ENCODE data around the gene PCSK6.

Gene PCSK6

GRCh38 chr15:101318839-101319238 is 170.7 kb downstream of the PCSK6 start:
- peak in 2 of 42 donors; percentile 7 to 10 for DNase-seq
- intact Hi-C loops (cut with DNase I): no loop called here

GRCh38 chr15:101318147-101318819 is 171.2 kb downstream of the PCSK6 start:
- DNase-seq: peak in 41 of 42 donors; percentile 18 to 86 (median 68)
- intact Hi-C loops (cut with DNase I): no loop called here

GRCh38 chr15:101317336-101317872 is 172.1 kb downstream of the PCSK6 start:
- intact Hi-C loops (cut with DNase I): no loop called here
- peak in 5 of 42 donors; percentile 5 to 27 (median 11) for DNase-seq

- DNase-seq: peak in 6 of 42 donors; percentile 5 to 39 (median 10)
- intact Hi-C loops (cut with DNase I): no loop called here
Measured at GRCh38 chr15:101316529-101316928, 173.0 kb downstream of the PCSK6 start.

- intact Hi-C loops (cut with DNase I): no loop called here
- DNase-seq: peak in 7 of 42 donors; percentile 5 to 34 (median 13)
Measured at GRCh38 chr15:101315736-101316135, 173.8 kb downstream of the PCSK6 start.

- intact Hi-C loops (cut with DNase I): no loop called here
- DNase-seq: peak in 9 of 42 donors; percentile 10 to 42 (median 21)
Measured at GRCh38 chr15:101314336-101315125, 175.0 kb downstream of the PCSK6 start.

- intact Hi-C loops (cut with DNase I): no loop called here
- peak in 12 of 42 donors; percentile 5 to 40 (median 16) for DNase-seq
Measured at GRCh38 chr15:101313041-101313761, 176.3 kb downstream of the PCSK6 start.

- intact Hi-C loops (cut with DNase I): no loop called here
- DNase-seq: peak in 9 of 42 donors; percentile 5 to 41 (median 17)
Measured at GRCh38 chr15:101310508-101310907, 179.0 kb downstream of the PCSK6 start.

GRCh38 chr15:101310161-101310480 is 179.4 kb downstream of the PCSK6 start:
- DNase-seq: peak in 6 of 42 donors; percentile 4 to 32 (median 14)
- intact Hi-C loops (cut with DNase I): no loop called here

- DNase-seq: peak in 12 of 42 donors; percentile 3 to 38 (median 11)
- intact Hi-C loops (cut with DNase I): loop anchor here (10.0 kb wide), 1 partner anchor 185 kb away; no protein-coding TSS in a partner anchor
Measured at GRCh38 chr15:101309436-101310160, 179.9 kb downstream of the PCSK6 start.

GRCh38 chr15:101308604-101309435 is 180.7 kb downstream of the PCSK6 start:
- DNase-seq: peak in 12 of 42 donors; percentile 4 to 35 (median 13)
- intact Hi-C loops (cut with DNase I): loop anchor here (10.0 kb wide), 1 partner anchor 186 kb away; no protein-coding TSS in a partner anchor

GRCh38 chr15:101307897-101308603 is 181.5 kb downstream of the PCSK6 start:
- DNase-seq: peak in 13 of 42 donors; percentile 3 to 41 (median 14)
- intact Hi-C loops (cut with DNase I): loop anchor here (10.0 kb wide), 1 partner anchor 187 kb away; no protein-coding TSS in a partner anchor

- intact Hi-C loops (cut with DNase I): loop anchor here (10.0 kb wide), 1 partner anchor 188 kb away; no protein-coding TSS in a partner anchor
- DNase-seq: peak in 29 of 42 donors; percentile 10 to 79 (median 44)
Measured at GRCh38 chr15:101307048-101307896, 182.2 kb downstream of the PCSK6 start.

GRCh38 chr15:101306341-101307047 is 183.0 kb downstream of the PCSK6 start:
- intact Hi-C loops (cut with DNase I): loop anchor here (10.0 kb wide), 1 partner anchor 188 kb away; no protein-coding TSS in a partner anchor
- peak in 7 of 42 donors; percentile 3 to 27 (median 8) for DNase-seq

GRCh38 chr15:101305820-101306255 is 183.7 kb downstream of the PCSK6 start:
- DNase-seq: peak in 9 of 42 donors; percentile 4 to 34 (median 10)
- intact Hi-C loops (cut with DNase I): loop anchor here (10.0 kb wide), 1 partner anchor 189 kb away; no protein-coding TSS in a partner anchor
